D341Med (cell line): ENCODE results near the gene RPL23.

ENCODE experiments used
- DNase-seq: peaks from one replicate; pipeline ENCODE4 v3.0.0; 2012; ENCODE audit warnings: low spot score

The RPL23 gene

GRCh38 chr17:38853292-38854219 is at the start of gene RPL23:
TSS of gene RPL23 (minus strand) at chr17:38853721. CDS start at chr17:38853710, 11 bp downstream.
- DNase-seq = peak; percentile 96

- no peak for DNase-seq
These were observed 47.6 kb upstream of the RPL23 start for GRCh38 chr17:38900978-38901656.

- no peak for DNase-seq
These were observed 45.9 kb upstream of the RPL23 start for GRCh38 chr17:38899421-38899820.

- no peak for DNase-seq
These were observed 45.4 kb upstream of the RPL23 start for GRCh38 chr17:38898812-38899348.

GRCh38 chr17:38898291-38898679 is 44.8 kb upstream of the RPL23 start:
- DNase-seq = no peak

GRCh38 chr17:38897671-38898290 is 44.3 kb upstream of the RPL23 start:
- DNase-seq = no peak

GRCh38 chr17:38897176-38897575 is 43.7 kb upstream of the RPL23 start:
- no peak for DNase-seq

- no peak for DNase-seq
These were observed 42.9 kb upstream of the RPL23 start for GRCh38 chr17:38896346-38896954.

GRCh38 chr17:38894276-38894675 is 40.8 kb upstream of the RPL23 start:
- no peak for DNase-seq

GRCh38 chr17:38893607-38894006 is 40.1 kb upstream of the RPL23 start:
- DNase-seq = no peak

- no peak for DNase-seq
These were observed 39.6 kb upstream of the RPL23 start for GRCh38 chr17:38893113-38893512.

GRCh38 chr17:38892620-38893019 is 39.1 kb upstream of the RPL23 start:
- DNase-seq = no peak

GRCh38 chr17:38892083-38892482 is 38.6 kb upstream of the RPL23 start:
- no peak for DNase-seq

GRCh38 chr17:38891441-38891840 is 37.9 kb upstream of the RPL23 start:
- no peak for DNase-seq

- no peak for DNase-seq
These were observed 36.9 kb upstream of the RPL23 start for GRCh38 chr17:38890410-38890746.

GRCh38 chr17:38889745-38890409 is 36.4 kb upstream of the RPL23 start:
- DNase-seq = no peak

GRCh38 chr17:38888842-38889241 is 35.3 kb upstream of the RPL23 start:
- no peak for DNase-seq

GRCh38 chr17:38886643-38887010 is 33.1 kb upstream of the RPL23 start:
- no peak for DNase-seq

GRCh38 chr17:38885728-38886642 is 32.5 kb upstream of the RPL23 start:
- peak; percentile 92 for DNase-seq

GRCh38 chr17:38885044-38885727 is 31.7 kb upstream of the RPL23 start:
- DNase-seq = no peak
